Activated naive CD4-positive, alpha-beta T cell treated with Interleukin-2 at 50 U/mL for 16 hours (primary cell): ENCODE measurements around the gene TRPC4.

ENCODE experiments used
- DNase-seq: peaks from one replicate; pipeline ENCODE4 v3.0.0-alpha.2; 2020

TRPC4 gene

GRCh38 chr13:37652596-37652995 is 217.0 kb downstream of the TRPC4 start:
- DNase-seq, result no peak

DNA sequence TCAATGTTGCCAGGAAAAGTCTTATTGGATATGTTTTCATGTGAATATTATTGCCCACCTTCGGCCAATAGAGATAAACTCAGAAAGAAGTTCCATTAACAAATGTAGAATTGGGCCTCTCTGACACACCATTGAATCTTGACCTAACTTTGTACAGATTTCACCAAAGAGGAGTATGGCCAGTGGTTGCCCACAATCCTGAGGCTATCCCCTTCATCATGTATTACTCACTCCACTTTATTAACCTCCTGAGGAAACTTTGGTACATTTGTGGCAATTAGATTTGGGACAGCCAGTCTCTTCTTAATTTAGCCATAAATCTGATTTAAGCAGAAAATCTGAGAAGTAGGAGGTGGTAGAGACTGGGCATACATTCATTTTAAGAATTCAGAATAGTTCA is 217.7 kb downstream of the TRPC4 start:
- no peak for DNase-seq

DNA sequence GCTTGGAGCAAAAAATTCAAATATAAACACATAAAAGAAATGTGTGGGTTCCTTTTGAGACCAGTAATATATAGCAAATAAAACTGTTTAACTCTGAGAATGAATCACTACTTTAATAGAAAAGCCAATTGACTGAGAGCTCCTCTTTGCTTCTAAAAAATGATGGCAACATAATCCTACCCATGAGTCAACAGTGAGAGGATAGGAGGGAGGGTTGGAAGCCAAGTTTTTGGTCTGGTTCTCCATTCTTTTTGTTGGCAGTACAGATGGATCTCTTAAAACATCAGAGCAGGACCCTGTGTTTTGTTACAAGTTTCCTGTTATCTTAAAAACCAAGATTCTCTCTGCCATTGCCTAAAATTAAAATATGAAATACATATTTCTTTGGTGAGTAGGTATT is 221.0 kb downstream of the TRPC4 start:
- no peak for DNase-seq

- DNase-seq, result no peak
These were observed 222.4 kb downstream of the TRPC4 start for GRCh38 chr13:37647031-37647650.

DNA sequence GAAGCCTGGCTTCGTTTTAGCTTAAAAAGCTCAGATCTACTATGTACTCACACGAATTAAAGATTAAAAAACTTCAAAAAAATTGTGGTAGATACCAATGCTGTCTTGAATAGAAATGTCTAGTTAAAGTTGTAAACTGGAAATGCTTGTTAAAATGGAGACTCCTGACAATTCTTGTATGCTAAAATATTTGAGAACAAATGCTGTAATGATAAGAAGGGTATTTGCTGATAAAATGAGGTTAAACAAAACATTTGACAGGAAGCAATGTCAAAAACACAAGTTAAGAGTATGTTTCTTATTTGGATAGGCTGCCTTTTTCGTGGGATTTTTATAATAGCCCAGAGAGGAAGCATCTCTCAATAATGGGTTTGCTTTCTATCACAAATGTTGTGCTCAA is 223.0 kb downstream of the TRPC4 start:
- no peak for DNase-seq

- DNase-seq, result no peak
These were observed 224.3 kb downstream of the TRPC4 start for GRCh38 chr13:37645181-37645740.

DNA sequence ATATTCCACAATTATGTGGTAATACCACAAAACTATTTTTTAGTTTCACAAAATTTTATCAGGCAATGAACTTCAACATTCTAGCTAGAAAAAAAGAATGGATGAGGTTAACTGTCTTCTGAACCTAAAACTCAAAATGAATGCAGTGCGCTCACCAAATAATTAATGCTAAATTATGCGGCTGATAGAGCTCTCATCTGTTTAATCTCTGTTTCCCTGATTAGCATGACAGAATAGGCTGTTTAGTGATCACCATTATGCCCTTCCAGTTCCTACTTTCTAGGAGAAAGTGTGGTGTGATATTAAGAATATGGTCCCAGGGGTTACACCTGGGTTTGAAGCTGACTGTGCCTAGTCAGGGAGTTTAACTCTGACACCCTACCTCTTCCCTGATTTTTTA is 228.2 kb downstream of the TRPC4 start:
- DNase-seq, result no peak

DNA sequence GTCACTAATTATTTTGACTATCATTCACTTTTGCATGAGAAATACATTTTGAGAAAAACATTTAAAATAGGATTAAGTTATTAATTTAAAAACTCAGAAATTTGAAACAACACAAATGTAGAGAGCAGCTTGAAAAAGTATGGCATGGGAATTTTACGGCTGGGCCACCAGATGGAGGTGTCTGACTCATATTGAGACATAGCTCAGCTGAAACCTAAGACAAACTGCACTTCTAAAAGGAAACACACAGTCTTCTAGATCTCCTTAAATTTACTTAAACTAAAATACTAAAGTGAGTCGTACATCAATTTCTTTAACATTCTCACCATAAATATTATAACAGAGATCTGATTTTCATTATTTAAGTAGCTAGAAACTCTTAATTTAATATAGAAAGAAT is 229.1 kb downstream of the TRPC4 start:
- no peak for DNase-seq

DNA sequence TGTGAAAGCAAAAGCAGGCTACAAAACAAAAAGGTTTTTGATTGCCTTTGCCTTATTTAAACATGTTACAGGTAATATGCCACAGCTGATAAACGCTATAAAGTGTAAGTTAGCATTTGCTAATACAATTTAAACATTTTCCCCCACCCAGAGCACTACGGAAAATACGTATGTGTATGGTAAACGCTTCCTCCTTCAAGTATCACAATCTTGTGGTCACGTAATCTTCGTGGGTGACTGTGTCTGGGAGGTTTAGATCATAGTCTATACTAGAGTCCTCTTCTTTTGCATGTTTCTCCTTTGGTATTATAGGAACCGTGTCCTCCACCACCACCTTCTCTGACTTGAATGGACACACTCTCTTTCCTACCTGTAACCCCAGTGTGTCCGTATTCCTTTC is 232.9 kb downstream of the TRPC4 start:
- no peak for DNase-seq

- DNase-seq, result no peak
These were observed 237.3 kb downstream of the TRPC4 start for GRCh38 chr13:37632294-37632693.

- DNase-seq, result no peak
These were observed 242.1 kb downstream of the TRPC4 start for GRCh38 chr13:37627428-37627827.

DNA sequence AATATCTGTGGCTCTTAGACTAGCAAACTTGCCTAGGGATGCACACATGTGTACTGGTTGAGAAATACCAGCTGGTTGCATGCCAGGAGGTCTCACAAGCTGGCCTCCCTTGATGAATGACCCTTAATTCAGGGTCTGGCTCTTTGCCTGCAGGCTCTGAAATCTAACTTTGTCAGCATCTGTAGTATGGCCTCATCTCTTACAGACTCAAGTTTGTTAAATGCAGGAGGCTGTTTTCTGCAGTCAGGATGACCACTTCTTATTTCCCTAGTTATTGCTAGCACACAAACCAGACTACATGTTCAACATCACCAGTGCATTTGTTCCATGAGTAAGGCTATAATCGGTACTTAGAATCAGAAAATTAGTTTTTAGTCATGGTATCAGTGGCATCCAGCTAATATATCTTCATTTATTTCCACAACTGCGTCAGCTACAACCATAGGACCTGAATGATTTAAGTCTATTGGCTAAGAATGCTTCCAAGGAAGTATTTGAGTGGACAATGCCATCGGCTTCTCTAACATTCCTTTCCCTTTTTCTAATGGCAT is 247.7 kb downstream of the TRPC4 start:
- DNase-seq, result no peak

DNA sequence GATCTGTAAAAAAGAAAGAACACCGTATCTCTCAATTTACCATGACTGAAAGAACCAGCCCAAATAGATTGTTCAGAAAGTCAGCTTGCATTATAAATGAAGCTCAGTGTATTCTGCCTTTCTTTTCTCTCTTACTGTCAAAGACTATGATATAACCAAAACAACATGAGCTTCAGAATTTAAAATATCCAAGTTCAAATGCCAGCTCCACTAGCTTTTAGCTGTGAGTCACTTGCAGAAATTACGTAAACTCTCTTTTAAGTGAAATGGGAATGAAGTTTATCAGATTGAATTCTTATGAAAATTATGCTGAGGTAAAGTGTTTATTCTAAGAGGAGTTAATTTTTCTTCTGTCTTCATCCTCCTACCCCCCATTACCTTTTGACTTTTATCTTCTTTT is 251.0 kb downstream of the TRPC4 start:
- no peak for DNase-seq

DNA sequence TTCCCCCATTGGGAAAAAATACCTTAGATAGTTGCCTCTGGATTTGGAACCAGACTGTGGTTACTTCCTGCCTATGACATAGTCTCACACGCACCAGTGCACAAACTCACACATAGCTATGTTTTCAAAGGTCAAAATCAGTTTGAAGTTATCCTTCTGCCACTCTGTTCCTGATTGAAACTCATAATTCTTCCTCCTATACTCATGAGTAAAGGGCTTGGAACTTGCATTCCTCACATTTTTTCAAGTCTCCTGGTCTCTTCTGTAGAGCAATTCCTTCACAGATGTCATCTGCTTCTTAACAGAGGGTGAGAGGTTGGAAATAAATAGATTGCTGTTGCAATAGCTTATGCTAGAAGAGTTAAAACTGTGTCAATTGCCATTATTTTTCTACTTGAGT is 252.4 kb downstream of the TRPC4 start:
- no peak for DNase-seq

DNA sequence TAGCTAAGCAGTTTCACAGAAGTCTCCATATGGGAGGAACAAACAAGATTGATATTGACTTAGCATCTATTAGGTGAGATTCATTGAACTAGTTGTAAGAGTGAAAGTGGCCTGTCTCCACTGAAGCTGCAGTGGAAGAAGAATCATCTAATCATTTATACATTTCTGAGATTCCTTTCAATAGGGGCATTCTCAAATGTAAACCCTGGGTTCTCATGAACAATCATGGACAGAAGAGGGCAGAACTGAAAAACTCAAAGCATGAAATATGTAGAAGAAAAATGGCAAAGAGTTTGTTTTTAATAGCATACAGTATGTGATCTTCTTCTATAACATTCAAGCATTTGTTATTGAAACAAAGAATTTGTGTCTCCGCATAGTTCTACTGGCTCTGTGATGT is 253.4 kb downstream of the TRPC4 start:
- DNase-seq, result no peak

- no peak for DNase-seq
These were observed 254.3 kb downstream of the TRPC4 start for GRCh38 chr13:37615276-37615675.

DNA sequence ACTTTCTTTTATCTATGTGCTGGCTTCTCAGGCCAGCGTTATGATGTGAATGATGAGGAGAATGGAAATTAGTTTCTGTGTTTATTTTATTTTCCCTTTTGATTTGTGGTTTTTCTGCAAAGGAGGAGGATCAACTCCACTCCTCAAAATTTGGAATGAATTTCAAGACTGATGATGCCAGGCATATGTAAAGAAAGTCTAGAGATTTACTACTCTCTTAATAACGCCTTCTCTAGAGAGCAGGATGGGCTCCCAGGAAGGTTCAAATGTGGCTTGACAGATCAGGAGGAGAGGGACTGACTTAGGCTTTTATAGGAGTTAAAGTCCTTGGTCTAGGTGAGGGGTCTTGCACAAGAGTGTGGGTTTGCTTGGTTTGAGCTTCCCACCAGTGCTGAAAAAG is 255.9 kb downstream of the TRPC4 start:
- no peak for DNase-seq

DNA sequence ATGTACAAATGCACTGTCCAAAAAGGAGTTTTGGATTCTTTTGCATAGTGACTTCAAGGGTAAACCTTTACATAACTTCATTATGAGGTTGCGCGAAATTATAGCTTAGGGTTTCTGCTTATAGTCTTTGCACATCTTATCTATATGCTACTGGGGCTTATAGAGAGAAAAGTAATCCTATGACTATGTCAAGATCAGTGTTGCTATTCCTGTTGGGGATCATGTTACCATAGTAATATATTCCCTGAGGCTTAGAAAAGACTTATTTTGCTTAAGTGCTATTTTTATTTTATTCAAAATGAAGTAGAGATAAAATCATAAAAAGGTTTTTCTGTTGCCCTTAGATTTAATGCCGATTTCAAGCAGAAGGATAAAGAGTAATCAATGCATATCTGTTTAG is 256.3 kb downstream of the TRPC4 start:
- DNase-seq, result no peak

GRCh38 chr13:37608750-37609339 is 260.7 kb downstream of the TRPC4 start:
- DNase-seq, result no peak

DNA sequence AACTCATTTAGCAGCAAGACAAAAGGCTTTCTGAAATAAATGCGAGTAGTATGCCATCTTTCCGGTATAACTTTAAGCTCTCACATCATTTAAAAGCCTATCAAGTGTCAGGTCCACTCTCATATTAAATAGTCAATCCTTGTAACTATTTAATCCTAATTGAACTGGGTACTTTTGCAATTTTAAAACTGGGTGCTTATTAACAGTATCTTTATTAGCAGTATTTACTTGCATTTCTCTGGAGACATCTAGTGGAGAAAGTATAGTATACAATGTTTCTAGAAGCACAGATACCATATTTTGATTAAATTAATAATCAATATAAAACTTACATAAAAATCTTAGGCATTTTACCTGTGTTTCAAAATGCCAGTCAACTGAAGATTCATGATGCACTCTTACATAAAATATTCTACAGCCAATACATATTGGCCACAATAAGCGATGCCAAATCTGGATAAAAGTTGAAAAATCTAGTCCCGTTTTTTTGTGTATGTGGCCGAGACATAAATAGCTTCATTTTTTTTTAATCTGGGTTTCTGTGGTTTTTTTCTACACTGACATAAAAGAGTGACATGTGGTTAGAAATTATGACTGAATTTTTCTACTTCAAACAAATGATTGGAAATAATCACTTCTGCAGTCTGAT is 266.7 kb downstream of the TRPC4 start:
- DNase-seq, result no peak

- DNase-seq, result no peak
These were observed 267.7 kb downstream of the TRPC4 start for GRCh38 chr13:37601648-37602440.

DNA sequence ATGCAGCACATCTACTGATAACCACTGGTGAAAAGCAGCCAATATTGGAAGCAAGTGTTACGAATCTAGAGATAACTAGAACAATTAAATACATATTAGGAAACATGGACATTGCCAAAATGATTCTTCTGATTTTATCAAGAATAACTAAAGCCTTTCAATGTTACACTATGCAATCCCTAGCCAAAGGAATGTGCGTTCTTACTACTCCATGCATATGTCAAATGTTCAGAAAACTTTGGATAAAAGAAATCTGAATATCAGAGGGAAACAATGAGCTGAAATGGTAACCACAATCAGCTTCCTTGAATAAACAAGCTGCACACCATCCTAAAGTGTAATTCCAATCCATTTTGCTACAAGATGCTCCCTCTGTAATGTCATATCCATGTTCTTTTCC is 270.1 kb downstream of the TRPC4 start:
- no peak for DNase-seq

DNA sequence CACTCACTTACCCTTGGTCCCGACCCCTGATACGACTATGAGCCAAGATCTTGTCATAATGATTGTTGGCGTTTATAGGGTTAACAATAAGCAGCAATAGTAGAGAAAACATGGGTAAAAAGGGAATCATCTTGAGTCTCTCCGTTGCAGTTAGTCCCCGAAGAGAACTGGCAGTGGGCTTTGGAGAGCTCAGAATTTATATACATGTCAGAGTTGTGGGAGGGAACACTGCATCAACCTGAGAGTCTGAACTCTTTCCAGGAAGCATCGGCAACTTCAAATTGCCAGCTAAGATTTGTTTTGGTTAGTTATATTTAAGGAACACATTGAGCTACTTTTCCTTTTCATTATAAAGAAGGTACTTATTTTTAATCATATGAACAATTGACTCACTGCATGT is 271.0 kb downstream of the TRPC4 start, which contains the start of gene POSTN:
POSTN (minus strand) TSS at position 172 of the 400 bp plus-strand sequence; CDS start at position 130, 42 bp downstream.
- no peak for DNase-seq
